CD4-positive, alpha-beta memory T cell (primary cell): ENCODE results near the gene NYAP1. TPM values are rescaled to one million over a fixed set of nuclear protein-coding genes. Genes with fewer than 3 reads are reported as not detected.
"Not testable (repeated sequence)": the region's sequence is repeated elsewhere in the genome, so short reads cannot be mapped to it uniquely, and the experiment has no call there.

Source experiments
- CTCF ChIA-PET: fragments of 350-600 bp; sonication (Branson Sonifier 250); formaldehyde crosslinking; loops from one replicate; lab custom pipeline; 2021; ENCODE audit warnings: inconsistent platforms; ENCODE audit not compliant: partially characterized antibody; lab: Charles Lee
- POLR2A ChIA-PET: fragments of 350-600 bp; sonication (Branson Sonifier 250); formaldehyde crosslinking; loops from one replicate; lab custom pipeline; 2021; ENCODE audit not compliant: partially characterized antibody; lab: Charles Lee
- DNase-seq, 5 donors: peaks; one replicate each; pipeline versions ENCODE4 v3.0.0 to v3.0.0-alpha.2; 2020 to 2022; ENCODE audit warnings: mixed read lengths in 1 of 5
- H3K27ac ChIP-seq: one replicate; pipeline ENCODE4 v1.7.0; 2013; ENCODE audit warnings: low read depth, low read length
- H3K27me3 ChIP-seq: 2 replicates; pipeline ENCODE4 v1.7.0; 2013; ENCODE audit warnings: mild to moderate bottlenecking, low read length, moderate library complexity; ENCODE audit not compliant: insufficient read depth
- H3K36me3 ChIP-seq: 2 replicates; pipeline ENCODE4 v1.7.0; 2013; ENCODE audit warnings: mild to moderate bottlenecking, low read length, moderate library complexity; ENCODE audit not compliant: insufficient read depth
- H3K4me1 ChIP-seq: 2 replicates; pipeline ENCODE4 v1.7.0; 2013; ENCODE audit warnings: mild to moderate bottlenecking, low read length, moderate library complexity; ENCODE audit not compliant: insufficient read depth
- H3K4me3 ChIP-seq, 2 donors: one replicate each; pipeline ENCODE4 v1.7.0; 2013; ENCODE audit warnings: low read length in 2 of 2, mild to moderate bottlenecking in 1 of 2
- H3K9me3 ChIP-seq, 2 donors: one replicate each; pipeline ENCODE4 v1.7.0; 2013; ENCODE audit warnings: low read length in 2 of 2, control low read depth in 1 of 2; ENCODE audit not compliant: control insufficient read depth in 1 of 2
- H3K27ac Mint-ChIP-seq, 7 donors: one replicate each; pipeline ENCODE4 v1.8.0; 2020 to 2021; ENCODE audit warnings: mixed read lengths in 7 of 7, mild to moderate bottlenecking in 6 of 7, inconsistent platforms in 3 of 7, moderate library complexity in 3 of 7
- H3K27me3 Mint-ChIP-seq, 2 donors: one replicate each; pipeline ENCODE4 v1.8.0; 2020 to 2021; ENCODE audit warnings: mixed read lengths in 2 of 2
- H3K36me3 Mint-ChIP-seq, 2 donors: one replicate each; pipeline ENCODE4 v1.8.0; 2020 to 2021; ENCODE audit warnings: mixed read lengths in 2 of 2, inconsistent platforms in 1 of 2, mild to moderate bottlenecking in 1 of 2
- H3K4me1 Mint-ChIP-seq, 4 donors: one replicate each; pipeline ENCODE4 v1.8.0; 2020 to 2021; ENCODE audit warnings: mixed read lengths in 4 of 4, mild to moderate bottlenecking in 1 of 4
- H3K4me3 Mint-ChIP-seq, 8 donors: one replicate each; pipeline ENCODE4 v1.8.0; 2020 to 2021; ENCODE audit warnings: mixed read lengths in 8 of 8, mild to moderate bottlenecking in 7 of 8, moderate library complexity in 6 of 8, inconsistent platforms in 3 of 8
- H3K9me3 Mint-ChIP-seq, 8 donors: one replicate each; pipeline ENCODE4 v1.8.0; 2020 to 2021; ENCODE audit warnings: mixed read lengths in 8 of 8, mild to moderate bottlenecking in 5 of 8, inconsistent platforms in 3 of 8, moderate library complexity in 1 of 8
- intact Hi-C: fragments of 100-400 bp; cut with micrococcal nuclease; formaldehyde crosslinking; loops from one replicate; pipeline ENCODE4 v1.15.1; 2023
- polyA plus RNA-seq, 2 donors: library from polyadenylated mRNA; unstranded; fragments of 300-500 nt; fragmentation: Illumina TruSeq; gene quantifications; one replicate each; pipeline ENCODE4 v1.2.3, GENCODE V29; 2021
- total RNA-seq, 2 experiments: library from RNA; stranded (reverse); gene quantifications; one replicate each; pipeline ENCODE4 v1.2.3, GENCODE V29; 2021

The NYAP1 gene
- total and polyA plus RNA-seq, 4 experiments from 2014 or later = 0.38 to 0.58 TPM; not detected in 2

GRCh38 chr7:100532165-100533022 lies 48.7 kb downstream of the NYAP1 start:
- H3K9me3 ChIP-seq = no peaks in the 10 kb centered on the region
- POLR2A ChIA-PET = interaction anchor here (1.1 to 2.3 kb wide), 2 partner anchors 10 to 16 kb away, joined by 3 to 7 read pairs; no protein-coding TSS in a partner anchor
- CTCF ChIA-PET = interaction anchor here (0.7 to 2.7 kb wide), 4 partner anchors 10 to 63 kb away, joined by 3 to 9 read pairs (median 6); no protein-coding TSS in a partner anchor
- Mint-ChIP-seq H3K4me3 (no peak overlapping the region), H3K4me1 (peaks cover 0 to 2% (median 0%) of the 10 kb centered on the region in 4 donors), H3K36me3 (no peaks in the 10 kb centered on the region), H3K27me3 (no peaks in the 10 kb centered on the region), H3K27ac (peak overlapping the region in 1 of 7 donors; percentile 26), H3K9me3 (no peaks in the 10 kb centered on the region)
- H3K4me1 ChIP-seq = no peaks in the 10 kb centered on the region
- DNase-seq = no peak
- no peak overlapping the region for H3K27ac ChIP-seq
- no peaks in the 10 kb centered on the region for H3K36me3 ChIP-seq
- intact Hi-C loops = no loop called here
- no peaks in the 10 kb centered on the region for H3K27me3 ChIP-seq
- H3K4me3 ChIP-seq = no peak overlapping the region

- Mint-ChIP-seq H3K4me3 (peak overlapping the region in 1 of 8 donors; percentile 41), H3K4me1 (peaks cover 10 to 21% (median 14%) of the 10 kb centered on the region in 4 donors)
- peaks cover 14% of the 10 kb centered on the region for H3K4me1 ChIP-seq
- H3K36me3 Mint-ChIP-seq, H3K27ac Mint-ChIP-seq, H3K4me3 ChIP-seq, H3K27me3 ChIP-seq, H3K27me3 Mint-ChIP-seq, intact Hi-C loops, H3K36me3 ChIP-seq, DNase-seq, H3K9me3 Mint-ChIP-seq, H3K9me3 ChIP-seq, H3K27ac ChIP-seq: not testable (repeated sequence)
- POLR2A ChIA-PET = interaction anchor here (1.2 to 3.0 kb wide), 2 partner anchors 10 to 107 kb away, joined by 4 to 13 read pairs; partner anchors contain the start of gene MEPCE
- CTCF ChIA-PET = interaction anchor here (1.0 to 1.9 kb wide), 5 partner anchors 10 to 169 kb away, joined by 3 to 6 read pairs (median 4); partner anchors contain the start of gene POP7
These were observed 52.3 kb downstream of the NYAP1 start for GRCh38 chr7:100535982-100536381.

GRCh38 chr7:100536695-100537094 lies 53.0 kb downstream of the NYAP1 start:
- POLR2A ChIA-PET = interaction anchor here (1.0 kb wide), 1 partner anchor 22 kb away, joined by 4 read pairs; no protein-coding TSS in a partner anchor
- H3K9me3 Mint-ChIP-seq, H3K27me3 Mint-ChIP-seq, H3K36me3 ChIP-seq, H3K36me3 Mint-ChIP-seq, H3K4me3 Mint-ChIP-seq, H3K4me3 ChIP-seq, H3K9me3 ChIP-seq, intact Hi-C loops, H3K27ac Mint-ChIP-seq, DNase-seq, H3K27ac ChIP-seq, H3K27me3 ChIP-seq: not testable (repeated sequence)
- H3K4me1 Mint-ChIP-seq = peaks cover 16 to 28% (median 21%) of the 10 kb centered on the region in 4 donors
- CTCF ChIA-PET = interaction anchor here (1.1 to 1.9 kb wide), 2 partner anchors 9 to 169 kb away, joined by 3 to 4 read pairs; partner anchors contain the start of gene POP7
- peaks cover 21% of the 10 kb centered on the region for H3K4me1 ChIP-seq

- ChIA-PET CTCF (interaction anchor here (1.3 to 13.6 kb wide), 5 partner anchors 10 to 56 kb away, joined by 3 to 254 read pairs (median 6); no protein-coding TSS in a partner anchor), POLR2A (interaction anchor here (0.5 to 5.1 kb wide), 11 partner anchors 10 to 109 kb away, joined by 3 to 56 read pairs (median 6); partner anchors contain the start of genes FBXO24, LRCH4, MEPCE and MOSPD3)
- Mint-ChIP-seq H3K27ac (peak overlapping the region; percentile 84 to 95 (median 91)), H3K4me3 (peak overlapping the region; percentile 80 to 99 (median 97)), H3K27me3 (no peaks in the 10 kb centered on the region), H3K9me3 (no peaks in the 10 kb centered on the region), H3K4me1 (peaks cover 28 to 44% (median 35%) of the 10 kb centered on the region in 4 donors), H3K36me3 (peaks cover 0 to 4% of the 10 kb centered on the region in 2 donors)
- Histone ChIP-seq H3K4me1 (peaks cover 37% of the 10 kb centered on the region), H3K9me3 (no peaks in the 10 kb centered on the region), H3K27me3 (no peaks in the 10 kb centered on the region), H3K36me3 (no peaks in the 10 kb centered on the region), H3K4me3 (peak overlapping the region; percentile 12 to 21), H3K27ac (peak overlapping the region; percentile 32)
- DNase-seq = no peak
- intact Hi-C loops = loop anchor here (1.0 kb wide), 1 partner anchor 22 kb away; no protein-coding TSS in a partner anchor
These were observed 54.6 kb downstream of the NYAP1 start for GRCh38 chr7:100538348-100538653.

- H3K4me1 Mint-ChIP-seq = peaks cover 33 to 49% (median 41%) of the 10 kb centered on the region in 4 donors
- DNase-seq = peak; percentile 100
- peaks cover 0 to 4% of the 10 kb centered on the region in 2 donors for H3K36me3 Mint-ChIP-seq
- ChIA-PET POLR2A (interaction anchor here (0.5 to 5.1 kb wide), 26 partner anchors 10 to 336 kb away, joined by 3 to 56 read pairs (median 4); partner anchors contain the start of genes FBXO24, LRCH4, MEPCE and MOSPD3), CTCF (interaction anchor here (0.8 to 13.6 kb wide), 8 partner anchors 10 to 59 kb away, joined by 3 to 254 read pairs (median 4); no protein-coding TSS in a partner anchor)
- H3K4me1 ChIP-seq = peaks cover 42% of the 10 kb centered on the region
- intact Hi-C loops = loop anchor here (1.0 kb wide), 7 partner anchors 8 to 110 kb away; partner anchors contain the start of genes FBXO24, LRCH4, MEPCE and NYAP1
- H3K4me3 ChIP-seq = peak within 1 kb of the TSS; percentile 33 to 79
- H3K27me3 Mint-ChIP-seq = no peaks in the 10 kb centered on the region
- H3K9me3 Mint-ChIP-seq = no peaks in the 10 kb centered on the region
- H3K4me3 Mint-ChIP-seq = peak within 1 kb of the TSS; percentile 88 to 99 (median 97)
- H3K9me3 ChIP-seq = no peaks in the 10 kb centered on the region
- H3K27ac Mint-ChIP-seq = peak within 1 kb of the TSS; percentile 84 to 95 (median 91)
- no peaks in the 10 kb centered on the region for H3K27me3 ChIP-seq
- H3K27ac ChIP-seq = peak within 1 kb of the TSS; percentile 49
- no peaks in the 10 kb centered on the region for H3K36me3 ChIP-seq
These were observed 55.1 kb downstream of the NYAP1 start, which contains the start of gene AGFG2 for GRCh38 chr7:100538654-100539435. Gene AGFG2 (plus strand): TSS chr7:100539203. CDS start chr7:100539347, 144 bp downstream.

GRCh38 chr7:100539436-100540006 lies 55.8 kb downstream of the NYAP1 start:
- Histone ChIP-seq H3K4me1 (peaks cover 49% of the 10 kb centered on the region), H3K27me3 (no peaks in the 10 kb centered on the region), H3K9me3 (no peaks in the 10 kb centered on the region), H3K27ac (peak overlapping the region; percentile 49), H3K36me3 (no peaks in the 10 kb centered on the region), H3K4me3 (peak overlapping the region; percentile 33 to 79)
- DNase-seq = no peak
- Mint-ChIP-seq H3K9me3 (no peaks in the 10 kb centered on the region), H3K27ac (peak overlapping the region; percentile 80 to 94 (median 90)), H3K4me1 (peaks cover 40 to 56% (median 48%) of the 10 kb centered on the region in 4 donors), H3K27me3 (no peaks in the 10 kb centered on the region), H3K4me3 (peak overlapping the region; percentile 88 to 99 (median 97)), H3K36me3 (peaks cover 0 to 4% of the 10 kb centered on the region in 2 donors)
- intact Hi-C loops = loop anchor here (1.0 kb wide), 6 partner anchors 8 to 110 kb away; partner anchors contain the start of genes FBXO24, LRCH4, MEPCE and NYAP1
- POLR2A ChIA-PET = interaction anchor here (0.7 to 11.5 kb wide), 24 partner anchors 9 to 335 kb away, joined by 3 to 121 read pairs (median 4); partner anchors contain the start of genes FBXO24, LRCH4, MEPCE and MOSPD3
- CTCF ChIA-PET = interaction anchor here (0.6 to 13.6 kb wide), 9 partner anchors 9 to 166 kb away, joined by 3 to 254 read pairs (median 3); partner anchors contain the start of gene POP7
